NCI-H524 treated with DMSO at 0.1 percent for 48 hours (cell line): ENCODE measurements around the gene SEC22B.
"Not testable (repeated sequence)": the region's sequence is repeated elsewhere in the genome, so short reads cannot be mapped to it uniquely, and the experiment has no call there.

Source experiments
- DNase-seq: peaks from one replicate; lab custom pipeline; 2025; lab: John Stamatoyannopoulos, UW

Gene SEC22B

GRCh38 chr1:120145806-120146205 lies 30.5 kb downstream of the SEC22B start:
- DNase-seq = not testable (repeated sequence)

GRCh38 chr1:120144626-120145025 lies 31.7 kb downstream of the SEC22B start:
- DNase-seq = not testable (repeated sequence)

- not testable (repeated sequence) for DNase-seq
Measured at GRCh38 chr1:120144169-120144568, 32.2 kb downstream of the SEC22B start.

- DNase-seq = not testable (repeated sequence)
Measured at GRCh38 chr1:120143334-120143733, 33.0 kb downstream of the SEC22B start.

- DNase-seq = not testable (repeated sequence)
Measured at GRCh38 chr1:120142512-120143263, 33.6 kb downstream of the SEC22B start.

GRCh38 chr1:120141865-120142264 lies 34.5 kb downstream of the SEC22B start:
- not testable (repeated sequence) for DNase-seq

GRCh38 chr1:120140656-120141265 lies 35.6 kb downstream of the SEC22B start:
- not testable (repeated sequence) for DNase-seq

- not testable (repeated sequence) for DNase-seq
Measured at GRCh38 chr1:120136086-120136485, 40.2 kb downstream of the SEC22B start.

GRCh38 chr1:120133928-120134325 lies 42.4 kb downstream of the SEC22B start:
- not testable (repeated sequence) for DNase-seq

GRCh38 chr1:120133228-120133927 lies 42.9 kb downstream of the SEC22B start:
- DNase-seq = no peak

- DNase-seq = not testable (repeated sequence)
Measured at GRCh38 chr1:120132406-120132763, 43.9 kb downstream of the SEC22B start.

GRCh38 chr1:120131611-120132405 lies 44.5 kb downstream of the SEC22B start:
- DNase-seq = not testable (repeated sequence)

- DNase-seq = not testable (repeated sequence)
Measured at GRCh38 chr1:120127921-120128320, 48.4 kb downstream of the SEC22B start.

- not testable (repeated sequence) for DNase-seq
Measured at GRCh38 chr1:120126216-120126615, 50.1 kb downstream of the SEC22B start.

GRCh38 chr1:120124628-120125027 lies 51.7 kb downstream of the SEC22B start:
- not testable (repeated sequence) for DNase-seq

GRCh38 chr1:120123813-120124510 lies 52.4 kb downstream of the SEC22B start:
- DNase-seq = not testable (repeated sequence)

GRCh38 chr1:120122262-120122893 lies 53.9 kb downstream of the SEC22B start:
- not testable (repeated sequence) for DNase-seq

GRCh38 chr1:120121830-120122229 lies 54.5 kb downstream of the SEC22B start:
- DNase-seq = not testable (repeated sequence)

GRCh38 chr1:120120525-120120924 lies 55.8 kb downstream of the SEC22B start:
- not testable (repeated sequence) for DNase-seq

- DNase-seq = not testable (repeated sequence)
Measured at GRCh38 chr1:120117371-120118177, 58.7 kb downstream of the SEC22B start.
